CD14-positive monocyte (primary cell): ENCODE measurements around the gene KAZN. TPM values are rescaled to one million over a fixed set of nuclear protein-coding genes. Genes with fewer than 3 reads are reported as not detected.

ENCODE experiments used
- DNase-seq, 3 donors: peaks; one replicate each; pipeline ENCODE4 v3.0.0-alpha.2; 2011 to 2022
- H2AFZ ChIP-seq: 2 replicates; pipeline ENCODE4 v1.6.0; 2012; ENCODE audit warnings: mild to moderate bottlenecking, low read depth, low read length, inconsistent platforms; ENCODE audit not compliant: insufficient read depth, poor library complexity, severe bottlenecking
- H3K27ac ChIP-seq, 2 donors: 1 replicate in 1 of 2; 2 replicates in 1 of 2; pipeline ENCODE4 v1.5.1; 2012 to 2013; ENCODE audit warnings: low read length in 2 of 2, control low read depth in 1 of 2, inconsistent platforms in 1 of 2, low read depth in 1 of 2, mild to moderate bottlenecking in 1 of 2
- H3K27me3 ChIP-seq, 2 donors: one replicate each; pipeline versions ENCODE4 v1.6.0 to v1.6.1; 2011 to 2013; ENCODE audit warnings: low read length in 2 of 2; ENCODE audit not compliant: control insufficient read depth in 2 of 2, insufficient read depth in 2 of 2
- H3K36me3 ChIP-seq, 2 donors: replicated peaks in 1 of 2; 1 replicate in 1 of 2; 2 replicates in 1 of 2; pipeline versions ENCODE4 v1.5.1 to v1.6.1; 2012 to 2013; ENCODE audit warnings: low read length in 2 of 2, control low read depth in 1 of 2, inconsistent platforms in 1 of 2, mild to moderate bottlenecking in 1 of 2; ENCODE audit not compliant: insufficient read depth in 2 of 2, control insufficient read depth in 1 of 2
- H3K4me1 ChIP-seq, 2 donors: 1 replicate in 1 of 2; 2 replicates in 1 of 2; pipeline versions ENCODE4 v1.5.1 to v1.6.1; 2012 to 2013; ENCODE audit warnings: low read length in 2 of 2, control low read depth in 1 of 2, inconsistent platforms in 1 of 2, mild to moderate bottlenecking in 1 of 2, moderate library complexity in 1 of 2; ENCODE audit not compliant: insufficient read depth in 2 of 2, control insufficient read depth in 1 of 2
- H3K4me2 ChIP-seq: replicated peaks from 2 replicates; pipeline ENCODE3; 2012; ENCODE audit warnings: low read length, moderate library complexity, mild to moderate bottlenecking; ENCODE audit not compliant: poor library complexity, severe bottlenecking; ENCODE audit errors: extremely low read depth
- H3K4me3 ChIP-seq, 3 experiments: fragments of 200-600 bp in 1 of 3; sonication (generic) in 1 of 3; replicated peaks in 1 of 3; 1 replicate in 2 of 3; 2 replicates in 1 of 3; pipeline ENCODE4 v1.5.1; 2011 to 2013; ENCODE audit warnings: low read length in 3 of 3, mild to moderate bottlenecking in 3 of 3, control low read depth in 2 of 3, low read depth in 2 of 3, inconsistent platforms in 1 of 3, moderate library complexity in 1 of 3
- H3K79me2 ChIP-seq: 2 replicates; pipeline ENCODE4 v1.6.0; 2012; ENCODE audit warnings: mild to moderate bottlenecking, control low read depth, inconsistent platforms, low read length, moderate library complexity; ENCODE audit not compliant: insufficient read depth
- H3K9ac ChIP-seq: 2 replicates; pipeline ENCODE4 v1.6.0; 2017; ENCODE audit warnings: low read length, mild to moderate bottlenecking; ENCODE audit not compliant: insufficient read depth, poor library complexity, severe bottlenecking
- H3K9me3 ChIP-seq, 2 donors: replicated peaks in 1 of 2; 1 replicate in 1 of 2; 2 replicates in 1 of 2; pipeline versions ENCODE4 v1.5.1 to v1.6.1; 2012 to 2013; ENCODE audit warnings: low read length in 2 of 2, control low read depth in 1 of 2; ENCODE audit not compliant: control insufficient read depth in 1 of 2, insufficient read depth in 1 of 2
- H4K20me1 ChIP-seq: 2 replicates; pipeline ENCODE4 v1.6.0; 2012; ENCODE audit warnings: mild to moderate bottlenecking, low read length, control low read depth, moderate library complexity; ENCODE audit not compliant: insufficient read depth
- H3K27ac Mint-ChIP-seq, 7 donors: one replicate each; pipeline ENCODE4 v1.8.0; 2020; ENCODE audit warnings: mild to moderate bottlenecking in 7 of 7, mixed read lengths in 7 of 7, moderate library complexity in 6 of 7, inconsistent platforms in 2 of 7
- H3K27me3 Mint-ChIP-seq, 3 donors: one replicate each; pipeline ENCODE4 v1.8.0; 2021 to 2022; ENCODE audit warnings: low read depth in 3 of 3, mild to moderate bottlenecking in 3 of 3, mixed read lengths in 3 of 3, moderate library complexity in 3 of 3, inconsistent platforms in 1 of 3
- H3K36me3 Mint-ChIP-seq, 2 donors: one replicate each; pipeline ENCODE4 v1.8.0; 2020; ENCODE audit warnings: mixed read lengths in 2 of 2, inconsistent platforms in 1 of 2, mild to moderate bottlenecking in 1 of 2
- H3K4me1 Mint-ChIP-seq: one replicate; pipeline ENCODE4 v1.8.0; 2020; ENCODE audit warnings: mild to moderate bottlenecking, mixed read lengths
- H3K4me3 Mint-ChIP-seq, 2 donors: one replicate each; pipeline ENCODE4 v1.8.0; 2020; ENCODE audit warnings: mild to moderate bottlenecking in 2 of 2, mixed read lengths in 2 of 2, moderate library complexity in 1 of 2
- H3K9me3 Mint-ChIP-seq, 7 donors: one replicate each; pipeline ENCODE4 v1.8.0; 2020 to 2022; ENCODE audit warnings: mixed read lengths in 7 of 7, mild to moderate bottlenecking in 6 of 7, moderate library complexity in 6 of 7, inconsistent platforms in 2 of 7
- WGBS: methylation state at CpG from one replicate; pipeline ENCODE4 v1.1.5; 2013; ENCODE audit warnings: missing lambda C conversion rate; ENCODE audit not compliant: insufficient coverage; 5-methylcytosine and 5-hydroxymethylcytosine counted together
- intact Hi-C, 2 donors: fragments of 100-400 bp; cut with micrococcal nuclease; formaldehyde crosslinking; loops; one replicate each; pipeline versions ENCODE4 v1.15.0 to v1.15.1; 2023
- polyA plus RNA-seq, 3 donors: library from polyadenylated mRNA; depleted of rRNA in 1 of 3; unstranded in 2 of 3; stranded (reverse) in 1 of 3; fragments of 300-500 nt in 2 of 3; fragments of >200 nt in 1 of 3; fragmentation: Illumina TruSeq in 2 of 3; gene quantifications; 1 replicate in 2 of 3; 2 replicates in 1 of 3; pipeline ENCODE4 v1.2.3, GENCODE V29; 2012 to 2021
- TF ChIP-seq, protein P1 (sequence below): fragments of 200-600 bp; IDR thresholded peaks from one replicate; pipeline ENCODE4 v1.8.0; 2022; ENCODE audit warnings: antibody characterized with exemption, mild to moderate bottlenecking

The KAZN gene
- polyA plus RNA-seq, 3 donors, result not detected

DNA sequence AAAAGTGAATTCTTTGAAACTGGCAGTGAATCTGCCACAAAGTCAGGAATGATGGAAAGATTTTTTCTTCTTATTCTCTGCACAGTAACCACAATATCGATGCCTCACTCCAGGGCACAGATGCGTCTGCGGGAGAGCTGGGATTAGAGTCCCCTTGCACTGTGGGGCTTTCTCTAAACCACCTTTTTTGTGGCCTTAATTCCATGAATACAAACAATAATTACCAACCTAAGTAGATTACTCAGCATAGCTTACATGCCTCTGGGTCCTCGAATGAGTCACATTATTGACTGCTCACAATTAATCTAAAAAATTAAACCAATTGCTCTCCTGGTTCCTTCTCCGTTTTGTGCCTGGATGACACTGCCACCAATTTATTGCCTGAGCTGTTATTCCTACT lies 125.8 kb downstream of the KAZN start:
- TF ChIP-seq, protein P1, sequence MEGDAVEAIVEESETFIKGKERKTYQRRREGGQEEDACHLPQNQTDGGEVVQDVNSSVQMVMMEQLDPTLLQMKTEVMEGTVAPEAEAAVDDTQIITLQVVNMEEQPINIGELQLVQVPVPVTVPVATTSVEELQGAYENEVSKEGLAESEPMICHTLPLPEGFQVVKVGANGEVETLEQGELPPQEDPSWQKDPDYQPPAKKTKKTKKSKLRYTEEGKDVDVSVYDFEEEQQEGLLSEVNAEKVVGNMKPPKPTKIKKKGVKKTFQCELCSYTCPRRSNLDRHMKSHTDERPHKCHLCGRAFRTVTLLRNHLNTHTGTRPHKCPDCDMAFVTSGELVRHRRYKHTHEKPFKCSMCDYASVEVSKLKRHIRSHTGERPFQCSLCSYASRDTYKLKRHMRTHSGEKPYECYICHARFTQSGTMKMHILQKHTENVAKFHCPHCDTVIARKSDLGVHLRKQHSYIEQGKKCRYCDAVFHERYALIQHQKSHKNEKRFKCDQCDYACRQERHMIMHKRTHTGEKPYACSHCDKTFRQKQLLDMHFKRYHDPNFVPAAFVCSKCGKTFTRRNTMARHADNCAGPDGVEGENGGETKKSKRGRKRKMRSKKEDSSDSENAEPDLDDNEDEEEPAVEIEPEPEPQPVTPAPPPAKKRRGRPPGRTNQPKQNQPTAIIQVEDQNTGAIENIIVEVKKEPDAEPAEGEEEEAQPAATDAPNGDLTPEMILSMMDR, result no peak
- intact Hi-C loops, result no loop called here
- Histone ChIP-seq H3K27me3 (no peaks in the 10 kb centered on the region), H3K36me3 (no peaks in the 10 kb centered on the region), H2AFZ (no peak overlapping the region), H3K4me2 (no peak overlapping the region), H3K9ac (no peak overlapping the region), H3K4me3 (no peak overlapping the region), H3K4me1 (no peaks in the 10 kb centered on the region), H3K9me3 (no peaks in the 10 kb centered on the region), H3K27ac (no peak overlapping the region), H3K79me2 (no peaks in the 10 kb centered on the region), H4K20me1 (no peaks in the 10 kb centered on the region)
- Mint-ChIP-seq H3K9me3 (peaks cover 0 to 11% (median 6%) of the 10 kb centered on the region in 7 donors), H3K27me3 (peaks cover 4 to 5% (median 5%) of the 10 kb centered on the region in 3 donors), H3K4me1 (peaks cover 4% of the 10 kb centered on the region), H3K4me3 (no peak overlapping the region), H3K27ac (peak overlapping the region in 1 of 7 donors; percentile 17), H3K36me3 (no peaks in the 10 kb centered on the region)
- no peak for DNase-seq
- 65% methylated on average over 5 of the region's 5 CpGs for WGBS

DNA sequence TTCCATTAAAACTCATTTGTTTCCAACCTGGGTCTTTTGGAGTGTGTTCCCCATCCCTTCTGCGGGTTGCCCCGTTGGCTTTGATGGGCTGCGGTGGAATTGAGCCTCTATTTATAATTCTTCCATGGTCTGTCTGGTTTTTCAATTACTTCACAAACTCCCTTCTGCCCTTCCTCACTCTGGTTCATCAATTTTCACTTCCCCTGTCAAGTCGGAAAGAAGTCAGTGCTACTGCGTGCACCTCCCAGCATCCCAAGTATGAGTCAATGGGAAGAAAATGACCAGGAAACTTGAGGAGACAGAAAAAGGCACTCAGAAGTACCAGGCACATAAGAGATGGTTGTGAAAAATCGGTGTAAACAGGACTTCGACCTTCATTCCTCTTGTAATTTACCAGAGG lies 126.2 kb downstream of the KAZN start:
- Mint-ChIP-seq H3K27ac (peak overlapping the region in 1 of 7 donors; percentile 17), H3K4me1 (peaks cover 4% of the 10 kb centered on the region), H3K4me3 (no peak overlapping the region), H3K9me3 (peaks cover 0 to 8% (median 5%) of the 10 kb centered on the region in 7 donors), H3K36me3 (no peaks in the 10 kb centered on the region), H3K27me3 (peaks cover 1 to 5% (median 4%) of the 10 kb centered on the region in 3 donors)
- H3K4me1 ChIP-seq, result no peaks in the 10 kb centered on the region
- no peak for DNase-seq
- H3K4me3 ChIP-seq, result no peak overlapping the region
- 70% methylated on average over 4 of the region's 7 CpGs for WGBS
- H3K9ac ChIP-seq, result no peak overlapping the region
- no peaks in the 10 kb centered on the region for H3K9me3 ChIP-seq
- TF ChIP-seq, protein P1, result no peak
- no peaks in the 10 kb centered on the region for H3K79me2 ChIP-seq
- intact Hi-C loops, result no loop called here
- H3K36me3 ChIP-seq, result no peaks in the 10 kb centered on the region
- no peak overlapping the region for H3K4me2 ChIP-seq
- H3K27me3 ChIP-seq, result no peaks in the 10 kb centered on the region
- H4K20me1 ChIP-seq, result no peaks in the 10 kb centered on the region
- no peak overlapping the region for H2AFZ ChIP-seq
- no peak overlapping the region for H3K27ac ChIP-seq
